Smooth muscle cell (in vitro differentiated cells): Measurements from ENCODE around the gene TJP2. TPM values are rescaled to one million over a fixed set of nuclear protein-coding genes. Genes with fewer than 3 reads are reported as not detected.

Experiments used
- DNase-seq: peaks from one replicate; lab custom pipeline; 2025; ENCODE audit not compliant: unreplicated experiment; lab: John Stamatoyannopoulos, UW
- H2AFZ ChIP-seq: fragments of 200-600 bp; sonication (generic); 2 replicates; pipeline ENCODE4 v1.6.0; 2016; ENCODE audit warnings: antibody characterized with exemption, low read depth, mild to moderate bottlenecking
- H3F3A ChIP-seq: fragments of 200-600 bp; sonication (generic); 2 replicates; pipeline ENCODE4 v1.6.0; 2017; ENCODE audit warnings: antibody characterized with exemption, low read depth
- H3K27ac ChIP-seq: fragments of 200-600 bp; sonication (generic); 2 replicates; pipeline ENCODE4 v1.5.1; 2016; ENCODE audit warnings: low read depth, mild to moderate bottlenecking
- H3K27me3 ChIP-seq: fragments of 200-600 bp; sonication (generic); 2 replicates; pipeline ENCODE4 v1.6.1; 2016; ENCODE audit warnings: low read depth, mild to moderate bottlenecking
- H3K36me3 ChIP-seq: fragments of 200-600 bp; sonication (generic); 2 replicates; pipeline ENCODE4 v1.5.1; 2016; ENCODE audit warnings: low read depth
- H3K4me1 ChIP-seq: fragments of 200-600 bp; sonication (generic); 2 replicates; pipeline ENCODE4 v1.5.1; 2016; ENCODE audit warnings: low read depth
- H3K4me2 ChIP-seq: fragments of 200-600 bp; sonication (generic); 2 replicates; pipeline ENCODE4 v1.6.0; 2016; ENCODE audit warnings: mild to moderate bottlenecking
- H3K4me3 ChIP-seq: fragments of 200-600 bp; sonication (generic); 2 replicates; pipeline ENCODE4 v1.5.1; 2016; ENCODE audit warnings: mild to moderate bottlenecking
- H3K79me2 ChIP-seq: fragments of 200-600 bp; sonication (generic); 2 replicates; pipeline ENCODE4 v1.6.0; 2016; ENCODE audit warnings: low read depth, mild to moderate bottlenecking
- H3K9ac ChIP-seq: fragments of 200-600 bp; sonication (generic); 2 replicates; pipeline ENCODE4 v1.6.0; 2016; ENCODE audit warnings: low read depth
- H3K9me3 ChIP-seq: fragments of 200-600 bp; sonication (generic); replicated peaks from 2 replicates; pipeline ENCODE4 v1.5.1; 2016; ENCODE audit warnings: low read depth
- H4K20me1 ChIP-seq: fragments of 200-600 bp; sonication (generic); 2 replicates; pipeline ENCODE4 v1.6.0; 2016; ENCODE audit warnings: low read depth
- CTCF ChIP-seq: fragments of 200-600 bp; sonication (generic); IDR thresholded peaks from 2 replicates; pipeline ENCODE4 v1.5.1; 2017; ENCODE audit warnings: borderline replicate concordance, mild to moderate bottlenecking, antibody characterized with exemption; ENCODE audit not compliant: insufficient read depth, poor library complexity, severe bottlenecking
- WGBS: methylation state at CpG from one replicate; pipeline ENCODE4 v1.1.7; 2016; ENCODE audit warnings: low lambda C conversion rate; 5-methylcytosine and 5-hydroxymethylcytosine counted together
- polyA plus RNA-seq: library from polyadenylated mRNA; unstranded; fragments of >200 nt; fragmentation: Nextera tagmentation; extraction: Ambion mirVana; gene quantifications from 2 replicates; pipeline ENCODE4 v1.2.1, GENCODE V29; 2016
- total RNA-seq: library from RNA; depleted of rRNA; stranded (reverse); fragments of >200 nt; gene quantifications from 2 replicates; pipeline ENCODE4 v1.2.3, GENCODE V29; 2014

TJP2 gene
- total and polyA plus RNA-seq, 2 experiments from 2014 or later = 14.9 to 48.4 TPM

- peaks cover 25% of the 10 kb centered on the region for H3K4me1 ChIP-seq
- H3K4me3 ChIP-seq = no peak overlapping the region
- peak overlapping the region; percentile 87 for H3K27ac ChIP-seq
- TF ChIP-seq CTCF = no peak
- no peaks in the 10 kb centered on the region for H3K9me3 ChIP-seq
- 0% methylated on average over 4 of the region's 4 CpGs for WGBS
- DNase-seq = no peak
- H3K27me3 ChIP-seq = no peaks in the 10 kb centered on the region
- H3K79me2 ChIP-seq = peaks cover 33% of the 10 kb centered on the region
- H2AFZ ChIP-seq = no peak overlapping the region
- peaks cover 18% of the 10 kb centered on the region for H3F3A ChIP-seq
- peak overlapping the region; percentile 33 for H3K9ac ChIP-seq
- no peaks in the 10 kb centered on the region for H4K20me1 ChIP-seq
- H3K4me2 ChIP-seq = peak overlapping the region; percentile 77
- no peaks in the 10 kb centered on the region for H3K36me3 ChIP-seq
These were observed 7.9 kb downstream of the TJP2 start for GRCh38 chr9:69181908-69182353.

GRCh38 chr9:69184266-69184665, 10.2 kb downstream of the TJP2 start:
- WGBS = 79% methylated on average over 5 of the region's 5 CpGs
- DNase-seq = no peak
- no peak overlapping the region for H3K4me2 ChIP-seq
- no peak overlapping the region for H3K4me3 ChIP-seq
- no peak for TF ChIP-seq CTCF
- no peak overlapping the region for H2AFZ ChIP-seq
- H3K9ac ChIP-seq = no peak overlapping the region
- H3K27me3 ChIP-seq = no peaks in the 10 kb centered on the region
- no peaks in the 10 kb centered on the region for H3K36me3 ChIP-seq
- peaks cover 17% of the 10 kb centered on the region for H3F3A ChIP-seq
- no peaks in the 10 kb centered on the region for H4K20me1 ChIP-seq
- peaks cover 32% of the 10 kb centered on the region for H3K4me1 ChIP-seq
- peak overlapping the region; percentile 87 for H3K27ac ChIP-seq
- no peaks in the 10 kb centered on the region for H3K9me3 ChIP-seq
- H3K79me2 ChIP-seq = peaks cover 33% of the 10 kb centered on the region

- H3K9me3 ChIP-seq = no peaks in the 10 kb centered on the region
- H3K4me2 ChIP-seq = peak overlapping the region; percentile 78
- no peak for TF ChIP-seq CTCF
- peak overlapping the region; percentile 78 for H3K27ac ChIP-seq
- peaks cover 55% of the 10 kb centered on the region for H3K79me2 ChIP-seq
- peaks cover 19% of the 10 kb centered on the region for H3K4me1 ChIP-seq
- 15% methylated on average over 7 of the region's 7 CpGs for WGBS
- H3K36me3 ChIP-seq = no peaks in the 10 kb centered on the region
- H3K9ac ChIP-seq = peak overlapping the region; percentile 41
- peaks cover 8% of the 10 kb centered on the region for H3F3A ChIP-seq
- H3K27me3 ChIP-seq = no peaks in the 10 kb centered on the region
- H2AFZ ChIP-seq = peak overlapping the region; percentile 50
- DNase-seq = no peak
- no peak overlapping the region for H3K4me3 ChIP-seq
- H4K20me1 ChIP-seq = no peaks in the 10 kb centered on the region
These were observed 12.9 kb downstream of the TJP2 start for GRCh38 chr9:69186841-69187611.

GRCh38 chr9:69188975-69189374, 14.9 kb downstream of the TJP2 start:
- Histone ChIP-seq H3K27me3 (no peaks in the 10 kb centered on the region), H2AFZ (no peak overlapping the region), H3K4me2 (no peak overlapping the region), H3K36me3 (no peaks in the 10 kb centered on the region), H3K9ac (no peak overlapping the region), H3K9me3 (no peaks in the 10 kb centered on the region), H4K20me1 (peaks cover 8% of the 10 kb centered on the region), H3F3A (peaks cover 4% of the 10 kb centered on the region), H3K4me3 (no peak overlapping the region), H3K4me1 (peaks cover 17% of the 10 kb centered on the region), H3K27ac (no peak overlapping the region), H3K79me2 (peaks cover 48% of the 10 kb centered on the region)
- WGBS = 49% methylated on average over 2 of the region's 2 CpGs
- no peak for DNase-seq
- TF ChIP-seq CTCF = no peak
